SK-N-SH (cell line): ENCODE results near the gene EML1. TPM values are rescaled to one million over a fixed set of nuclear protein-coding genes. Genes with fewer than 3 reads are reported as not detected.

Experiments used
- CTCF ChIA-PET: fragments of 300-600, 350-600 bp; formaldehyde crosslinking; extraction: SDS; loops from one replicate; lab custom pipeline; 2021; lab: Yijun Ruan, JAX
- POLR2A ChIA-PET: fragments of 350-600 bp; sonication (Branson Sonifier 250); formaldehyde crosslinking; extraction: SDS; loops from one replicate; lab custom pipeline; 2020; ENCODE audit warnings: antibody characterized with exemption, inconsistent platforms; lab: Yijun Ruan, JAX
- DNase-seq: peaks from one replicate; pipeline ENCODE4 v3.0.0; 2012
- H2AFZ ChIP-seq: fragments of 200-600 bp; sonication (generic); 2 replicates; pipeline ENCODE4 v1.8.1; 2016; ENCODE audit warnings: antibody characterized with exemption, mild to moderate bottlenecking, low read depth
- H3F3A ChIP-seq: fragments of 200-600 bp; sonication (generic); replicated peaks from 2 replicates; pipeline ENCODE3; 2016; ENCODE audit warnings: antibody characterized with exemption, mild to moderate bottlenecking; ENCODE audit not compliant: insufficient read depth
- H3K27ac ChIP-seq, 2 experiments: fragments of 200-500 bp in 1 of 2; fragments of 200-600 bp in 1 of 2; sonication (Bioruptor generic) in 1 of 2; sonication (generic), shearing (Covaris generic) in 1 of 2; 2 replicates each; pipeline versions ENCODE4 v1.5.1 to v1.6.1; 2014 to 2016; ENCODE audit warnings: low read depth in 2 of 2, inconsistent platforms in 1 of 2, low read length in 1 of 2, mild to moderate bottlenecking in 1 of 2, mixed read lengths in 1 of 2
- H3K27me3 ChIP-seq: fragments of 200-600 bp; sonication (generic), shearing (Covaris generic); 2 replicates; pipeline ENCODE4 v1.6.1; 2016; ENCODE audit warnings: mixed run types; ENCODE audit not compliant: insufficient read depth
- H3K36me3 ChIP-seq, 2 experiments: fragments of 200-500 bp in 1 of 2; fragments of 200-600 bp in 1 of 2; sonication (Bioruptor generic) in 1 of 2; sonication (generic) in 1 of 2; replicated peaks in 1 of 2; 2 replicates each; pipeline versions ENCODE3 to v1.5.1; 2014 to 2016; ENCODE audit warnings: low read length in 1 of 2, mild to moderate bottlenecking in 1 of 2; ENCODE audit not compliant: insufficient read depth in 2 of 2, control insufficient read depth in 1 of 2
- H3K4me1 ChIP-seq, 2 experiments: fragments of 200-500 bp in 1 of 2; fragments of 200-600 bp in 1 of 2; sonication (Bioruptor generic) in 1 of 2; sonication (generic), shearing (Covaris generic) in 1 of 2; 2 replicates each; pipeline versions ENCODE4 v1.5.1 to v1.6.1; 2014 to 2016; ENCODE audit warnings: low read depth in 1 of 2, low read length in 1 of 2, mixed run types in 1 of 2; ENCODE audit not compliant: insufficient read depth in 2 of 2, control insufficient read depth in 1 of 2
- H3K4me2 ChIP-seq: fragments of 200-600 bp; sonication (generic), shearing (Covaris generic); 2 replicates; pipeline ENCODE4 v1.6.1; 2017; ENCODE audit warnings: mixed run types
- H3K4me3 ChIP-seq, 2 experiments: fragments of 200-500 bp in 1 of 2; fragments of 200-600 bp in 1 of 2; sonication (Bioruptor generic) in 1 of 2; sonication (generic), shearing (Covaris generic) in 1 of 2; 2 replicates each; pipeline versions ENCODE4 v1.5.1 to v1.8.1; 2014 to 2016; ENCODE audit warnings: low read depth in 2 of 2, inconsistent platforms in 1 of 2, low read length in 1 of 2, mild to moderate bottlenecking in 1 of 2, mixed read lengths in 1 of 2, moderate library complexity in 1 of 2
- H3K79me2 ChIP-seq: fragments of 200-600 bp; sonication (generic); 2 replicates; pipeline ENCODE4 v1.8.1; 2017; ENCODE audit warnings: mild to moderate bottlenecking; ENCODE audit not compliant: insufficient read depth
- H3K9ac ChIP-seq: fragments of 200-600 bp; sonication (generic); 2 replicates; pipeline ENCODE4 v1.6.1; 2017; ENCODE audit warnings: mixed run types
- H3K9me2 ChIP-seq: fragments of 200-600 bp; sonication (generic); 2 replicates; pipeline ENCODE4 v1.6.1; 2017; ENCODE audit warnings: mixed run types
- H3K9me3 ChIP-seq: fragments of 200-600 bp; sonication (generic); 2 replicates; pipeline ENCODE4 v1.6.1; 2017; ENCODE audit warnings: mixed run types, mild to moderate bottlenecking, moderate library complexity
- H4K20me1 ChIP-seq: fragments of 200-600 bp; sonication (generic); 2 replicates; pipeline ENCODE4 v1.6.1; 2017; ENCODE audit warnings: mild to moderate bottlenecking, mixed run types; ENCODE audit not compliant: insufficient read depth
- CHD2 ChIP-seq: fragments of 150-350 bp; IDR thresholded peaks from 2 replicates; pipeline ENCODE4 v1.6.1; 2018; ENCODE audit warnings: low read length; ENCODE audit not compliant: partially characterized antibody
- EP300 ChIP-seq, 2 experiments: IDR thresholded peaks; 2 replicates each; pipeline versions ENCODE4 v1.4.0 to v1.6.1; 2012; ENCODE audit warnings: borderline replicate concordance in 1 of 2, low read depth in 1 of 2, low read length in 1 of 2
- FOXM1 ChIP-seq: IDR thresholded peaks from 2 replicates; pipeline ENCODE4 v1.4.0; 2012; ENCODE audit warnings: low read depth, mild to moderate bottlenecking
- JUND ChIP-seq: IDR thresholded peaks from 2 replicates; pipeline ENCODE4 v1.4.0; 2012
- MEF2A ChIP-seq: IDR thresholded peaks from 2 replicates; pipeline ENCODE4 v1.4.0; 2012; ENCODE audit warnings: low read depth, borderline replicate concordance
- NRF1 ChIP-seq: IDR thresholded peaks from 2 replicates; pipeline ENCODE4 v1.6.1; 2012; ENCODE audit warnings: low read depth, mild to moderate bottlenecking, low read length
- RCOR1 ChIP-seq: fragments of 150-350 bp; IDR thresholded peaks from 2 replicates; pipeline ENCODE4 v1.6.1; 2017; ENCODE audit warnings: antibody characterized with exemption, low read length
- TEAD4 ChIP-seq: IDR thresholded peaks from 2 replicates; pipeline ENCODE4 v1.4.0; 2012; ENCODE audit warnings: mild to moderate bottlenecking, borderline replicate concordance; ENCODE audit not compliant: insufficient read depth
- USF1 ChIP-seq: IDR thresholded peaks from 2 replicates; pipeline ENCODE4 v1.4.0; 2012; ENCODE audit warnings: low read depth, borderline replicate concordance
- WGBS: methylation state at CpG from one replicate; pipeline ENCODE4 v1.1.6; 2017; ENCODE audit warnings: low lambda C conversion rate; 5-methylcytosine and 5-hydroxymethylcytosine counted together
- polyA plus RNA-seq, 3 experiments: library from polyadenylated mRNA; depleted of rRNA; stranded (reverse); fragments of >200 nt; gene quantifications; 2 replicates each; pipeline ENCODE4 v1.2.3, GENCODE V29; 2012
- TF ChIP-seq, protein P1 (sequence below): IDR thresholded peaks from 2 replicates; pipeline ENCODE4 v1.4.0; 2012; ENCODE audit warnings: low read depth, borderline replicate concordance
- TF ChIP-seq, protein P2 (sequence below): IDR thresholded peaks from 2 replicates; pipeline ENCODE4 v1.4.0; 2012; ENCODE audit warnings: low read depth

EML1 gene
- polyA plus RNA-seq, 1 of the 3 experiments (the other 2 are of a cell fraction) = 6.3 TPM

GRCh38 chr14:99772371-99773283 is 20.6 kb upstream of the EML1 start:
- WGBS = 89% methylated on average over 8 of the region's 8 CpGs
- no peak overlapping the region for H3K4me2 ChIP-seq
- DNase-seq = no peak

GRCh38 chr14:99773521-99774497 is 19.4 kb upstream of the EML1 start:
- H2AFZ ChIP-seq = no peak overlapping the region

More at GRCh38 chr14:99772371-99773283, 20.6 kb upstream of the EML1 start:
- H4K20me1 ChIP-seq = no peaks in the 10 kb centered on the region
- no peak overlapping the region for H3K4me3 ChIP-seq
- ChIA-PET POLR2A (interaction anchor here (0.6 to 1.6 kb wide), 3 partner anchors 9 to 39 kb away, joined by 3 read pairs; no protein-coding TSS in a partner anchor), CTCF (interaction anchor here (1.1 to 4.8 kb wide), 3 partner anchors 18 to 42 kb away, joined by 4 to 28 read pairs (median 4); partner anchors contain the start of gene EML1)
- H3K9ac ChIP-seq = no peak overlapping the region
- H3K9me2 ChIP-seq = no peaks in the 10 kb centered on the region
- no peaks in the 10 kb centered on the region for H3K36me3 ChIP-seq
- H3F3A ChIP-seq = peaks cover 4% of the 10 kb centered on the region
- H3K27me3 ChIP-seq = no peaks in the 10 kb centered on the region
- H3K79me2 ChIP-seq = no peaks in the 10 kb centered on the region
- no peaks in the 10 kb centered on the region; the same call in 1 of the 2 replicates for H3K9me3 ChIP-seq
- peak overlapping the region in 1 of 2 experiments; percentile 67; a peak in 2 of 4 replicates for H3K27ac ChIP-seq
- TF ChIP-seq MEF2A (no peak), JUND (no peak), NRF1 (no peak), FOXM1 (no peak), TEAD4 (no peak)
- TF ChIP-seq, protein P1, sequence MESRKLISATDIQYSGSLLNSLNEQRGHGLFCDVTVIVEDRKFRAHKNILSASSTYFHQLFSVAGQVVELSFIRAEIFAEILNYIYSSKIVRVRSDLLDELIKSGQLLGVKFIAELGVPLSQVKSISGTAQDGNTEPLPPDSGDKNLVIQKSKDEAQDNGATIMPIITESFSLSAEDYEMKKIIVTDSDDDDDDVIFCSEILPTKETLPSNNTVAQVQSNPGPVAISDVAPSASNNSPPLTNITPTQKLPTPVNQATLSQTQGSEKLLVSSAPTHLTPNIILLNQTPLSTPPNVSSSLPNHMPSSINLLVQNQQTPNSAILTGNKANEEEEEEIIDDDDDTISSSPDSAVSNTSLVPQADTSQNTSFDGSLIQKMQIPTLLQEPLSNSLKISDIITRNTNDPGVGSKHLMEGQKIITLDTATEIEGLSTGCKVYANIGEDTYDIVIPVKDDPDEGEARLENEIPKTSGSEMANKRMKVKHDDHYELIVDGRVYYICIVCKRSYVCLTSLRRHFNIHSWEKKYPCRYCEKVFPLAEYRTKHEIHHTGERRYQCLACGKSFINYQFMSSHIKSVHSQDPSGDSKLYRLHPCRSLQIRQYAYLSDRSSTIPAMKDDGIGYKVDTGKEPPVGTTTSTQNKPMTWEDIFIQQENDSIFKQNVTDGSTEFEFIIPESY = no peak
- peaks cover 0 to 29% of the 10 kb centered on the region in 2 experiments; a peak in 2 of 4 replicates for H3K4me1 ChIP-seq
- H2AFZ ChIP-seq = no peak overlapping the region

More at GRCh38 chr14:99773521-99774497, 19.4 kb upstream of the EML1 start:
- Histone ChIP-seq H3K36me3 (no peaks in the 10 kb centered on the region), H3K4me1 (peaks cover 0 to 29% of the 10 kb centered on the region in 2 experiments; a peak in 2 of 4 replicates), H4K20me1 (no peaks in the 10 kb centered on the region), H3K9me2 (no peaks in the 10 kb centered on the region), H3K27ac (peak overlapping the region in 1 of 2 experiments; percentile 67; a peak in 2 of 4 replicates), H3K4me2 (no peak overlapping the region), H3K79me2 (no peaks in the 10 kb centered on the region), H3K9ac (no peak overlapping the region), H3K4me3 (no peak overlapping the region), H3F3A (peaks cover 4% of the 10 kb centered on the region), H3K27me3 (no peaks in the 10 kb centered on the region), H3K9me3 (peaks cover 9% of the 10 kb centered on the region; the same call in 1 of the 2 replicates)
- peak; percentile 84 for DNase-seq
- TF ChIP-seq EP300 (IDR thresholded peaks at IDR 0.05; ENCODE audit: borderline replicate concordance in 1 of 2, low read depth in 1 of 2, low read length in 1 of 2) = peak in 1 of 2 experiments; percentile 60; a peak in 1 of 4 replicates
- TF ChIP-seq RCOR1 = peak; percentile 55
- no peak for TF ChIP-seq USF1
- TF ChIP-seq, protein P2, sequence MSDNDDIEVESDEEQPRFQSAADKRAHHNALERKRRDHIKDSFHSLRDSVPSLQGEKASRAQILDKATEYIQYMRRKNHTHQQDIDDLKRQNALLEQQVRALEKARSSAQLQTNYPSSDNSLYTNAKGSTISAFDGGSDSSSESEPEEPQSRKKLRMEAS = no peak
- TF ChIP-seq FOXM1 = no peak
- peak; percentile 32 for TF ChIP-seq CHD2
- WGBS = 64% methylated on average over 16 of the region's 26 CpGs
- CTCF ChIA-PET = interaction anchor here (0.6 to 4.8 kb wide), 7 partner anchors 19 to 343 kb away, joined by 3 to 28 read pairs (median 4); partner anchors contain the start of gene EML1
- POLR2A ChIA-PET = interaction anchor here (0.6 to 1.6 kb wide), 3 partner anchors 8 to 38 kb away, joined by 3 read pairs; no protein-coding TSS in a partner anchor
